ENCODE results near the gene CYP1A2.
"Not testable (repeated sequence)": the region's sequence is repeated elsewhere in the genome, so short reads cannot be mapped to it uniquely, and the experiment has no call there.

Gene CYP1A2

DNA sequence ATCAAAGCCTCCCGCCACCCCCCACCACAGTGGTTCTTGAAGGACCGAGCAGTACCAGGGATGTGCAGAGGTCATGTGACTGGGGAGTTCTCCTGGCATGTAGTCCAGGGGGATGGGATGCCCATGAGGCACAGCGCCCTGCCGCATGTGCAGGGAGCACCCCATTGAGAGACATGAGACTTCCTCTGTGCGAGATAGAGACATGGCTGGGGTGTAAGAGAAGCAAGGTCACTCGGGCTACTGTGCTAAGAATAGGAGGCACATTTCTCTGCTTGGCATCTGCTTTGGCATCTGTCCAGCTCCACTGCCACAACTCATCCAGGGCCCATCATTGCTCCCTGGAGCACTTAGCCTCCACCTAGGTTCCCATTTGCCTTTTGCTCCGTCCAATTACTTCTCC is 20.9 kb upstream of the CYP1A2 start:
- H3K9me3 Mint-ChIP-seq: no peaks in the 10 kb centered on the region
- H3K4me1 Mint-ChIP-seq (ENCODE audit: low read depth): peaks cover 12% of the 10 kb centered on the region
- H3K27ac Mint-ChIP-seq: no peak overlapping the region
- DNase-seq: no peak
- no peaks in the 10 kb centered on the region for H3K36me3 Mint-ChIP-seq (ENCODE audit: low read depth)
- H3K4me3 Mint-ChIP-seq: no peak overlapping the region
- peaks cover 25% of the 10 kb centered on the region for H3K27me3 Mint-ChIP-seq

DNA sequence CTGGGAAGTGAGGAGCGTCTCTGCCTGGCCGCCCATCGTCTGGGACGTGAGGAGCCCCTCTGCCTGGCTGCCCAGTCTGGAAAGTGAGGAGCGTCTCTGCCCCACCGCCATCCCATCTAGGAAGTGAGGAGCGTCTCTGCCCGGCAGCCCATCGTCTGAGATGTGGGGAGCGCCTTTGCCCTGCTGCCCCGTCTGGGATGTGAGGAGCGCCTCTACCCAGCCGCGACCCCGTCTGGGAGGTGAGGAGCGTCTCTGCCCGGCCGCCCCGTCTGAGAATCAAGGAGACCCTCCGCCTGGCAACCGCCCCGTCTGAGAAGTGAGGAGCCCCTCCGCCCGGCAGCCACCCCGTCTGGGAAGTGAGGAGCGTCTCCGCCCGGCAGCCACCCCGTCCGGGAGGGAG is 19.9 kb upstream of the CYP1A2 start:
- not testable (repeated sequence) for H3K27ac Mint-ChIP-seq; H3K9me3 Mint-ChIP-seq; H3K4me3 Mint-ChIP-seq; DNase-seq; H3K36me3 Mint-ChIP-seq (ENCODE audit: low read depth)
- Mint-ChIP-seq H3K4me1 (ENCODE audit: low read depth) (peaks cover 12% of the 10 kb centered on the region), H3K27me3 (peaks cover 27% of the 10 kb centered on the region)

DNA sequence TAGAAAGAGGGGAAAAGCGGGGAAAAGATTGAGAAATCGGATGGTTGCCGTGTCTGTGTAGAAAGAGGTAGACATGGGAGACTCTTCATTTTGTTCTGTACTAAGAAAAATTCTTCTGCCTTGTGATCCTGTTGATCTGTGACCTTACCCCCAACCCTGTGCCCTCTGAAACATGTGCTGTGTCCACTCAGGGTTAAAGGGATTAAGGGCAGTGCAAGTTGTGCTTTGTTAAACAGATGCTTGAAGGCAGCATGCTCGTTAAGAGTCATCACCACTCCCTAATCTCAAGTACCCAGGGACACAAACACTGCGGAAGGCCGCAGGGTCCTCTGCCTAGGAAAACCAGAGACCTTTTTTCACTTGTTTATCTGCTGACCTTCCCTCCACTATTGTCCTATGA is 19.3 kb upstream of the CYP1A2 start:
- Mint-ChIP-seq H3K27me3 (peaks cover 33% of the 10 kb centered on the region), H3K4me1 (ENCODE audit: low read depth) (peaks cover 12% of the 10 kb centered on the region)
- H3K27ac Mint-ChIP-seq; H3K4me3 Mint-ChIP-seq; H3K9me3 Mint-ChIP-seq; H3K36me3 Mint-ChIP-seq (ENCODE audit: low read depth); DNase-seq: not testable (repeated sequence)

- DNase-seq: no peak
- H3K27me3 Mint-ChIP-seq: peaks cover 45% of the 10 kb centered on the region
- H3K36me3 Mint-ChIP-seq (ENCODE audit: low read depth): no peaks in the 10 kb centered on the region
- no peak overlapping the region for H3K4me3 Mint-ChIP-seq
- H3K4me1 Mint-ChIP-seq (ENCODE audit: low read depth): peaks cover 8% of the 10 kb centered on the region
- no peaks in the 10 kb centered on the region for H3K9me3 Mint-ChIP-seq
- H3K27ac Mint-ChIP-seq: no peak overlapping the region
Observed at GRCh38 chr15:74730619-74731316, 17.9 kb upstream of the CYP1A2 start.

DNA sequence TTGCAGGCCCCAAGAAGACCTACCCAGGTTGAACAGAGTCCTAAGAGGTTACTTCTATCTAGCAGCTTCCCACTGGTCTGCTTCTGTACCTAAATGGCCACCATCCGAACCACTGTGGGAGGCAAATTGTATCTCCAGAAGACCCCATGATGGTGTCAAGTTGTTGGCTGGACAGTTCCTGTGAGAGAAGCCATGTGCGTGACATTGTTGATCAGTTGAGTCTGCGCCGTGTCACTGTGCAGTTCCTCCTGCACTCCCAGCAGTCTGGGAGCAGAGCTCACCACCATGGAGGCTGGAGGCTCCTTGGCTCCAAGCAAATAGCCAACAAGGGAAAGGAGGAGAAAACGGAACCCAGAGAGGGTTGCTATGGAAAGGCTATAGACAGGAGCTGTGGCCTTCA is 15.8 kb upstream of the CYP1A2 start:
- peaks cover 2% of the 10 kb centered on the region for H3K4me1 Mint-ChIP-seq (ENCODE audit: low read depth)
- H3K36me3 Mint-ChIP-seq (ENCODE audit: low read depth): no peaks in the 10 kb centered on the region
- DNase-seq: no peak
- H3K27ac Mint-ChIP-seq: no peak overlapping the region
- H3K27me3 Mint-ChIP-seq: peaks cover 47% of the 10 kb centered on the region
- no peak overlapping the region for H3K4me3 Mint-ChIP-seq
- H3K9me3 Mint-ChIP-seq: peaks cover 4% of the 10 kb centered on the region

GRCh38 chr15:74733269-74733668 is 15.4 kb upstream of the CYP1A2 start:
- peaks cover 8% of the 10 kb centered on the region for H3K9me3 Mint-ChIP-seq
- DNase-seq: no peak
- no peak overlapping the region for H3K27ac Mint-ChIP-seq
- H3K4me1 Mint-ChIP-seq (ENCODE audit: low read depth): peaks cover 6% of the 10 kb centered on the region
- H3K36me3 Mint-ChIP-seq (ENCODE audit: low read depth): no peaks in the 10 kb centered on the region
- H3K27me3 Mint-ChIP-seq: peaks cover 44% of the 10 kb centered on the region
- no peak overlapping the region for H3K4me3 Mint-ChIP-seq

GRCh38 chr15:74735305-74735704 is 13.3 kb upstream of the CYP1A2 start:
- Mint-ChIP-seq H3K27ac (no peak overlapping the region), H3K36me3 (ENCODE audit: low read depth) (no peaks in the 10 kb centered on the region), H3K9me3 (peaks cover 10% of the 10 kb centered on the region), H3K4me1 (ENCODE audit: low read depth) (peaks cover 8% of the 10 kb centered on the region), H3K27me3 (peaks cover 40% of the 10 kb centered on the region), H3K4me3 (no peak overlapping the region)
- DNase-seq: no peak

GRCh38 chr15:74738239-74738638 is 10.4 kb upstream of the CYP1A2 start:
- H3K9me3 Mint-ChIP-seq: peaks cover 14% of the 10 kb centered on the region
- H3K27ac Mint-ChIP-seq; H3K36me3 Mint-ChIP-seq (ENCODE audit: low read depth); H3K4me1 Mint-ChIP-seq (ENCODE audit: low read depth); H3K4me3 Mint-ChIP-seq; DNase-seq: not testable (repeated sequence)
- peaks cover 43% of the 10 kb centered on the region for H3K27me3 Mint-ChIP-seq

DNA sequence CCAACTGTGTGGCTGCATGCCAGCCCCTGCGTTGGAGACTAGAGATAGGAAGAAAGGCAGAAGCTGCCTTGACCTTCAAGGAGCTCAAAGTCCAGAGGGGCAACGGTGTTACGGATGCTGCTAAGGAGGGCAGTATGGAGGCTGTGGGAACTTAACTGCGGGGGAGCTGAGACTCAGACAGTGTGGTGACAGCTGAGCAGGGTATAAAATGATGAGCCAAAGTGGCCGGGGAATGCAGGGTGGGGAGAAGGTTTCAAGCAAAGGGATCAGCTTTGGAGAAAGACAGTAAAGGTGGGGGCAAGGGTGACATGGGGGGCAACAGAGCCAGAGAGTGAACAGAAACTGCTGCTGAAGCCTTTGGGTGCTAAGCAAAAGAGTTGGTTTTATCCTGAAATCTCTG is 6.2 kb upstream of the CYP1A2 start:
- peaks cover 12% of the 10 kb centered on the region for H3K9me3 Mint-ChIP-seq
- H3K27ac Mint-ChIP-seq: no peak overlapping the region
- H3K36me3 Mint-ChIP-seq (ENCODE audit: low read depth): no peaks in the 10 kb centered on the region
- no peak for DNase-seq
- peaks cover 6% of the 10 kb centered on the region for H3K4me1 Mint-ChIP-seq (ENCODE audit: low read depth)
- H3K4me3 Mint-ChIP-seq: no peak overlapping the region
- peaks cover 14% of the 10 kb centered on the region for H3K27me3 Mint-ChIP-seq

GRCh38 chr15:74746389-74746788 is 2.3 kb upstream of the CYP1A2 start:
- Mint-ChIP-seq H3K27me3 (peaks cover 5% of the 10 kb centered on the region), H3K36me3 (ENCODE audit: low read depth) (no peaks in the 10 kb centered on the region), H3K4me1 (ENCODE audit: low read depth) (no peaks in the 10 kb centered on the region), H3K9me3 (peaks cover 5% of the 10 kb centered on the region), H3K27ac (no peak overlapping the region), H3K4me3 (no peak overlapping the region)
- DNase-seq: no peak

DNA sequence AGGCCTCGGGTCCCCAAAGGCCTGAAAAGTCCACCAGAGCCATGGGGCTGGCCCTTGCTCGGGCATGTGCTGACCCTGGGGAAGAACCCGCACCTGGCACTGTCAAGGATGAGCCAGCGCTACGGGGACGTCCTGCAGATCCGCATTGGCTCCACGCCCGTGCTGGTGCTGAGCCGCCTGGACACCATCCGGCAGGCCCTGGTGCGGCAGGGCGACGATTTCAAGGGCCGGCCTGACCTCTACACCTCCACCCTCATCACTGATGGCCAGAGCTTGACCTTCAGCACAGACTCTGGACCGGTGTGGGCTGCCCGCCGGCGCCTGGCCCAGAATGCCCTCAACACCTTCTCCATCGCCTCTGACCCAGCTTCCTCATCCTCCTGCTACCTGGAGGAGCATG is 1.2 kb downstream of the CYP1A2 start:
- Mint-ChIP-seq H3K27ac (no peak overlapping the region), H3K4me3 (no peak overlapping the region), H3K4me1 (ENCODE audit: low read depth) (no peaks in the 10 kb centered on the region), H3K9me3 (no peaks in the 10 kb centered on the region), H3K27me3 (no peaks in the 10 kb centered on the region), H3K36me3 (ENCODE audit: low read depth) (no peaks in the 10 kb centered on the region)
- no peak for DNase-seq

DNA sequence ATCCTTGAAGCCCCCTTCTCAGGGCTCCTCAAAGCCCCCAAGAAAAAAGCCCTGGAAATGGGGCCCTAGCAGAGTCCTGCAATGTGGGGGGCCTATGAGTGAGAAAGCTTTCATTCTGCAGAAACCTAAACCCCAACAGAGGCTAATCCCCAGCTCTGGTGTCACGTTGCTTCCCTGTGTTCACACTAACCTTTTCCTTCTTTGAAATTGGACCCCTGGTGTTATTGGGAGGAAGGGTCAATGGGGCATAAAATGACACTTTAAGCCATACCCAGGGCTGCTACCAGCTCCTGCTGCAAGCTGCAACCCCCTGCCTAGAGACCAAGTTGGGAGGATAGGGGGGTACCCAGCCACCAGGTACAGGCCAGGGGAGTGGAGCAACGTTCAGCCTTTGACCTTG is 2.1 kb downstream of the CYP1A2 start:
- H3K4me3 Mint-ChIP-seq: no peak overlapping the region
- H3K27me3 Mint-ChIP-seq: no peaks in the 10 kb centered on the region
- no peak overlapping the region for H3K27ac Mint-ChIP-seq
- H3K9me3 Mint-ChIP-seq: no peaks in the 10 kb centered on the region
- DNase-seq: no peak
- no peaks in the 10 kb centered on the region for H3K4me1 Mint-ChIP-seq (ENCODE audit: low read depth)
- H3K36me3 Mint-ChIP-seq (ENCODE audit: low read depth): no peaks in the 10 kb centered on the region

DNA sequence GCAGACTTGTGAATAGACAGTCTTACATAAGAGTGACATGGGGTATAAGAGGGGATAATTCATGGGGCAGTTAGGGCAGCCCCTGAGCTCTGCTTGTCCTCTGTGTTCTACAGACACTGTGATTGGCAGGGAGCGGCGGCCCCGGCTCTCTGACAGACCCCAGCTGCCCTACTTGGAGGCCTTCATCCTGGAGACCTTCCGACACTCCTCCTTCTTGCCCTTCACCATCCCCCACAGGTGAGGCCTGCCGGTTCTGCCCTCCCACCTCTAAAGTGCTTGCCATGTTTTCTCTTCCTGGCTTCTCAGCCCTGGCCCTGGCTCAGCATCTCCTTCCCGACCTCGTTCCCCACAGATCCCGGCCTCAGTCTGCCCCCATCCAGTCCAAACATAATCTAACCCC is 3.4 kb downstream of the CYP1A2 start:
- no peak for DNase-seq
- no peaks in the 10 kb centered on the region for H3K4me1 Mint-ChIP-seq (ENCODE audit: low read depth)
- no peak overlapping the region for H3K4me3 Mint-ChIP-seq
- no peaks in the 10 kb centered on the region for H3K9me3 Mint-ChIP-seq
- no peaks in the 10 kb centered on the region for H3K36me3 Mint-ChIP-seq (ENCODE audit: low read depth)
- no peak overlapping the region for H3K27ac Mint-ChIP-seq
- H3K27me3 Mint-ChIP-seq: no peaks in the 10 kb centered on the region

DNA sequence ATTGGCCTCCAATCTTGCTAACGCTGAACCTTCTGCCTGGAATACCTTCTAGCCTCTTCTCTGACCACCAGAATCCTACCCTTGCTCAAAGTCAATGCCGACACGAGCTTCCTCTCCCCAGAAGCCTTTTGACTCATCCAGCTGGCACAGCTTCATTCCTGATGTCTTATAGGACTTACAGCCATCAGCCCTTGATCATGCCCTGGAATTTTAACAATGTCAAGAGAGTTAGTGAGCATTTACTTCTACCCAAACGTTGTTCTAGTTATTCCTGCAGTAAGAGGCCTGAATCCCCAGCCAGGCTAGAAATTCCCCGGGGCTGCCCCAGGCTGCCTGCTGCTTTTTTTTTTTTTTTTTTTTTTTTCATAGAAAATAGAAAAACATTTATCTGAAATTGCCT is 3.9 kb downstream of the CYP1A2 start:
- H3K4me1 Mint-ChIP-seq (ENCODE audit: low read depth): no peaks in the 10 kb centered on the region
- no peak for DNase-seq
- no peaks in the 10 kb centered on the region for H3K27me3 Mint-ChIP-seq
- no peaks in the 10 kb centered on the region for H3K9me3 Mint-ChIP-seq
- H3K4me3 Mint-ChIP-seq: no peak overlapping the region
- H3K27ac Mint-ChIP-seq: no peak overlapping the region
- H3K36me3 Mint-ChIP-seq (ENCODE audit: low read depth): no peaks in the 10 kb centered on the region

- DNase-seq: no peak
- H3K27me3 Mint-ChIP-seq: no peaks in the 10 kb centered on the region
- no peaks in the 10 kb centered on the region for H3K4me1 Mint-ChIP-seq (ENCODE audit: low read depth)
- H3K9me3 Mint-ChIP-seq: no peaks in the 10 kb centered on the region
- H3K27ac Mint-ChIP-seq: no peak overlapping the region
- no peak overlapping the region for H3K4me3 Mint-ChIP-seq
- no peaks in the 10 kb centered on the region for H3K36me3 Mint-ChIP-seq (ENCODE audit: low read depth)
Observed at GRCh38 chr15:74754593-74755215, 6.1 kb downstream of the CYP1A2 start.
